GM23338 (cell line): ENCODE results near the gene ZNF697. TPM values are rescaled to one million over a fixed set of nuclear protein-coding genes. Genes with fewer than 3 reads are reported as not detected.

Experiments used
- ATAC-seq: fragments of 200-7000 bp; cut with Tn5 transposase; 3 replicates; pipeline ENCODE4 v1.9.1; 2020
- DNase-seq: peaks from one replicate; pipeline ENCODE4 v3.0.0-alpha.2; 2015; ENCODE audit warnings: low spot score
- H2AFZ ChIP-seq: fragments of 200-600 bp; sonication (generic); 2 replicates; pipeline ENCODE4 v1.8.0; 2016; ENCODE audit warnings: antibody characterized with exemption, mild to moderate bottlenecking, moderate library complexity
- H3F3A ChIP-seq: fragments of 200-600 bp; sonication (generic); replicated peaks from 2 replicates; pipeline ENCODE4 v1.8.0; 2017; ENCODE audit warnings: antibody characterized with exemption, mixed run types, low read depth
- H3K27ac ChIP-seq: fragments of 200-600 bp; sonication (generic); 2 replicates; pipeline ENCODE4 v1.6.1; 2016; ENCODE audit warnings: low read depth
- H3K27me3 ChIP-seq: fragments of 200-600 bp; sonication (generic); 2 replicates; pipeline ENCODE4 v1.8.0; 2016; ENCODE audit warnings: mild to moderate bottlenecking, mixed run types, moderate library complexity; ENCODE audit not compliant: insufficient read depth
- H3K36me3 ChIP-seq: fragments of 200-600 bp; sonication (generic); 2 replicates; pipeline ENCODE4 v1.8.0; 2016; ENCODE audit warnings: mild to moderate bottlenecking; ENCODE audit not compliant: insufficient read depth
- H3K4me1 ChIP-seq: fragments of 200-600 bp; sonication (generic); 2 replicates; pipeline ENCODE4 v1.8.0; 2016; ENCODE audit warnings: mild to moderate bottlenecking, moderate library complexity; ENCODE audit not compliant: insufficient read depth
- H3K4me2 ChIP-seq: fragments of 200-600 bp; sonication (generic); 2 replicates; pipeline ENCODE4 v1.7.1; 2017; ENCODE audit warnings: mixed run types
- H3K4me3 ChIP-seq: fragments of 200-600 bp; sonication (generic); 2 replicates; pipeline ENCODE4 v1.6.1; 2016; ENCODE audit warnings: mixed run types
- H3K79me2 ChIP-seq: fragments of 200-600 bp; sonication (generic); replicated peaks from 2 replicates; pipeline ENCODE4 v1.8.0; 2017; ENCODE audit warnings: mild to moderate bottlenecking; ENCODE audit not compliant: insufficient read depth
- H3K9me2 ChIP-seq: fragments of 200-600 bp; sonication (generic); 2 replicates; pipeline ENCODE4 v1.8.0; 2017; ENCODE audit not compliant: insufficient read depth
- H4K20me1 ChIP-seq: fragments of 200-600 bp; sonication (generic); replicated peaks from 2 replicates; pipeline ENCODE4 v1.8.0; 2017; ENCODE audit warnings: mild to moderate bottlenecking; ENCODE audit not compliant: insufficient read depth
- H3K27ac Mint-ChIP-seq: 2 replicates; pipeline ENCODE4 v1.8.0; 2020; ENCODE audit warnings: inconsistent platforms, mild to moderate bottlenecking, moderate library complexity, mixed read lengths
- H3K27me3 Mint-ChIP-seq: 3 replicates; pipeline ENCODE4 v1.8.0; 2022; ENCODE audit warnings: low read depth, mild to moderate bottlenecking, moderate library complexity, mixed read lengths, inconsistent platforms; ENCODE audit not compliant: insufficient read depth, poor library complexity
- H3K36me3 Mint-ChIP-seq: 3 replicates; pipeline ENCODE4 v1.8.0; 2021; ENCODE audit warnings: low read depth, mild to moderate bottlenecking, inconsistent platforms, moderate library complexity, mixed read lengths
- H3K4me1 Mint-ChIP-seq: 3 replicates; pipeline ENCODE4 v1.8.0; 2020; ENCODE audit warnings: mild to moderate bottlenecking, inconsistent platforms, mixed read lengths
- H3K4me3 Mint-ChIP-seq: 3 replicates; pipeline ENCODE4 v1.8.0; 2021; ENCODE audit warnings: moderate library complexity, mild to moderate bottlenecking, inconsistent platforms, mixed read lengths
- H3K9me3 Mint-ChIP-seq: 3 replicates; pipeline ENCODE4 v1.8.0; 2020; ENCODE audit warnings: moderate library complexity, mild to moderate bottlenecking, inconsistent platforms, mixed read lengths
- CREB1 ChIP-seq: fragments of 250-450 bp; sonication (Bioruptor Pico); IDR thresholded peaks from 2 replicates; pipeline ENCODE4 v1.5.0; 2020; ENCODE audit warnings: low read depth, mild to moderate bottlenecking, moderate library complexity
- EZH2phosphoT487 ChIP-seq: fragments of 200-600 bp; sonication (generic); IDR thresholded peaks from one replicate; pipeline ENCODE4 v1.8.1; 2018; ENCODE audit warnings: antibody characterized with exemption; ENCODE audit not compliant: unreplicated experiment
- NANOG ChIP-seq: IDR thresholded peaks from 2 replicates; pipeline ENCODE4 v1.6.1; 2016; ENCODE audit warnings: antibody characterized with exemption, borderline replicate concordance
- REST ChIP-seq: IDR thresholded peaks from one replicate; pipeline ENCODE4 v1.6.1; 2018; ENCODE audit warnings: antibody characterized with exemption; ENCODE audit not compliant: unreplicated experiment
- ZNF331 ChIP-seq: fragments of 250-450 bp; sonication (Bioruptor Pico); IDR thresholded peaks from 2 replicates; pipeline ENCODE4 v1.5.0; 2020; ENCODE audit warnings: low read depth, mild to moderate bottlenecking, moderate library complexity
- polyA plus RNA-seq: library from polyadenylated mRNA; unstranded; fragments of >200 nt; fragmentation: Nextera tagmentation; extraction: Ambion mirVana; gene quantifications from 2 replicates; pipeline ENCODE4 v1.2.1, GENCODE V29; 2016
- total RNA-seq: library from RNA; depleted of rRNA; stranded (reverse); fragments of >200 nt; shearing (Covaris generic); gene quantifications from 2 replicates; pipeline ENCODE4 v1.2.3, GENCODE V29; 2014
- TF ChIP-seq, protein P1 (sequence below), 2 experiments: fragments of 200-600 bp in 1 of 2; sonication (generic) in 1 of 2; conservative IDR thresholded peaks; 2 replicates each; pipeline versions ENCODE4 v1.5.1 to v1.6.1; 2016 to 2017; ENCODE audit warnings: antibody characterized with exemption in 2 of 2, low read depth in 2 of 2, mild to moderate bottlenecking in 2 of 2, moderate library complexity in 1 of 2

ZNF697 gene
- total and polyA plus RNA-seq, 2 experiments from 2014 or later, result 5.4 to 32.0 TPM

GRCh38 chr1:119613769-119614720 lies 34.0 kb downstream of the ZNF697 start:
- H3K27me3 ChIP-seq, result 0 out of 2 replicates have a peak, but pooled peaks cover 4% of the 10 kb centered on the region
- H3K4me1 Mint-ChIP-seq, result peaks cover 18% of the 10 kb centered on the region
- no peak overlapping the region for H2AFZ ChIP-seq
- no peaks in the 10 kb centered on the region for H3K79me2 ChIP-seq
- 0 out of 2 replicates have a peak, but pooled peaks cover 3% of the 10 kb centered on the region for H3F3A ChIP-seq
- 0 out of 2 replicates have a peak overlapping the region, but pooled peaks have one; percentile 48 for H3K4me2 ChIP-seq
- H3K27me3 Mint-ChIP-seq, result no peaks in the 10 kb centered on the region
- H3K4me3 Mint-ChIP-seq, result no peak overlapping the region
- H3K27ac Mint-ChIP-seq, result no peak overlapping the region
- TF ChIP-seq ZNF331 (CRISPR knock-in tag), result no peak
- TF ChIP-seq, protein P1, sequence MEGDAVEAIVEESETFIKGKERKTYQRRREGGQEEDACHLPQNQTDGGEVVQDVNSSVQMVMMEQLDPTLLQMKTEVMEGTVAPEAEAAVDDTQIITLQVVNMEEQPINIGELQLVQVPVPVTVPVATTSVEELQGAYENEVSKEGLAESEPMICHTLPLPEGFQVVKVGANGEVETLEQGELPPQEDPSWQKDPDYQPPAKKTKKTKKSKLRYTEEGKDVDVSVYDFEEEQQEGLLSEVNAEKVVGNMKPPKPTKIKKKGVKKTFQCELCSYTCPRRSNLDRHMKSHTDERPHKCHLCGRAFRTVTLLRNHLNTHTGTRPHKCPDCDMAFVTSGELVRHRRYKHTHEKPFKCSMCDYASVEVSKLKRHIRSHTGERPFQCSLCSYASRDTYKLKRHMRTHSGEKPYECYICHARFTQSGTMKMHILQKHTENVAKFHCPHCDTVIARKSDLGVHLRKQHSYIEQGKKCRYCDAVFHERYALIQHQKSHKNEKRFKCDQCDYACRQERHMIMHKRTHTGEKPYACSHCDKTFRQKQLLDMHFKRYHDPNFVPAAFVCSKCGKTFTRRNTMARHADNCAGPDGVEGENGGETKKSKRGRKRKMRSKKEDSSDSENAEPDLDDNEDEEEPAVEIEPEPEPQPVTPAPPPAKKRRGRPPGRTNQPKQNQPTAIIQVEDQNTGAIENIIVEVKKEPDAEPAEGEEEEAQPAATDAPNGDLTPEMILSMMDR (conservative IDR thresholded peaks at IDR 0.05; ENCODE audit: low read depth in 2 of 2), result peak; percentile 84 to 95
- H4K20me1 ChIP-seq, result no peaks in the 10 kb centered on the region
- H3K9me3 Mint-ChIP-seq, result no peaks in the 10 kb centered on the region
- no peaks in the 10 kb centered on the region for H3K9me2 ChIP-seq
- no peaks in the 10 kb centered on the region for H3K36me3 Mint-ChIP-seq
- no peaks in the 10 kb centered on the region for H3K36me3 ChIP-seq
- ATAC-seq (peak; percentile 86), DNase-seq (peak; percentile 96)
- peaks cover 5% of the 10 kb centered on the region for H3K4me1 ChIP-seq
- H3K27ac ChIP-seq, result peak overlapping the region; percentile 26; the same call in 1 of the 2 replicates
- H3K4me3 ChIP-seq, result no peak overlapping the region

DNA sequence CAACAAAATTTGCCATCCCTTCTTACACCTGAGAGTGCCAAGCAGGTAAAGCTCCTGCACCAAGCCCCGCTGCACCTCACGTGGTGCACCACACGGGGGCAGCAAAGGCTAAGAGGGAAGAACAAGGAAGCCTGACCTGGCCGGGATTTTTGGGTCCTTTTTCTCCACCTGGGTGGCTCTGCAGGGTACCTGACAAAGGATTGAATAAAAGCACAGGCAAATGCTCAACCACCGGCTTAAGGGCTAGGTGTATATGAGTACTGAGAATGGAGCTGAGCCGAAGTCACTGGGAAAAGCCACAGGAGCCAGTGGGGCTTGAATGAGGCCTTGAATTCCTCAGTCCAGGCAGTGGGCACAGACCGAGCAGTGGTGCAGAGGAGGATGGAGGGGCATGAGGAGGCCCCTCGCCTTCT lies 36.4 kb downstream of the ZNF697 start:
- no peak overlapping the region for H2AFZ ChIP-seq
- no peak overlapping the region for H3K4me3 ChIP-seq

More for the DNA sequence above, 36.4 kb downstream of the ZNF697 start:
- peak; percentile 96 for DNase-seq
- no peaks in the 10 kb centered on the region for H3K9me3 Mint-ChIP-seq
- TF ChIP-seq EZH2phosphoT487, result no peak
- no peak for TF ChIP-seq CREB1
- TF ChIP-seq REST, result no peak
- TF ChIP-seq, protein P1 (conservative IDR thresholded peaks at IDR 0.05; ENCODE audit: low read depth in 2 of 2), result peak; percentile 97 to 98
- TF ChIP-seq NANOG, result no peak
- peak; percentile 79 for ATAC-seq
- H3K36me3 Mint-ChIP-seq, result no peaks in the 10 kb centered on the region
- H3K4me3 Mint-ChIP-seq, result peak overlapping the region; percentile 14; the same call in 1 of the 3 replicates
- peaks cover 11% of the 10 kb centered on the region for H3K4me1 Mint-ChIP-seq
- no peak overlapping the region for H3K27ac ChIP-seq
- no peaks in the 10 kb centered on the region for H3K36me3 ChIP-seq
- peak overlapping the region; percentile 50; the same call in 1 of the 2 replicates for H3K4me2 ChIP-seq
- H3K9me2 ChIP-seq, result no peaks in the 10 kb centered on the region
- no peaks in the 10 kb centered on the region for H3K79me2 ChIP-seq
- no peaks in the 10 kb centered on the region for H3K27me3 Mint-ChIP-seq
- 0 out of 2 replicates have a peak, but pooled peaks cover 4% of the 10 kb centered on the region for H3K27me3 ChIP-seq
- no peaks in the 10 kb centered on the region for H4K20me1 ChIP-seq
- 0 out of 2 replicates have a peak, but pooled peaks cover 3% of the 10 kb centered on the region for H3F3A ChIP-seq
- H3K27ac Mint-ChIP-seq, result peak overlapping the region; percentile 71
- peaks cover 10% of the 10 kb centered on the region for H3K4me1 ChIP-seq
